IPS DF 6.9 (cell line): ENCODE results near the gene KIF26A.

Source experiments
- DNase-seq: peaks from one replicate; pipeline ENCODE4 v3.0.0-alpha.2; 2013; ENCODE audit warnings: low read depth, low spot score
- H3K27ac ChIP-seq: one replicate; pipeline ENCODE4 v1.5.1; 2013; ENCODE audit warnings: low read length, control low read depth
- H3K27me3 ChIP-seq: 2 replicates; pipeline ENCODE4 v1.6.1; 2013; ENCODE audit warnings: mild to moderate bottlenecking, low read length; ENCODE audit not compliant: control insufficient read depth, insufficient read depth
- H3K36me3 ChIP-seq: 2 replicates; pipeline ENCODE4 v1.6.1; 2013; ENCODE audit warnings: low read length; ENCODE audit not compliant: control insufficient read depth, insufficient read depth
- H3K4me1 ChIP-seq: 2 replicates; pipeline ENCODE4 v1.6.1; 2013; ENCODE audit warnings: low read length; ENCODE audit not compliant: control insufficient read depth, insufficient read depth
- H3K4me3 ChIP-seq: 2 replicates; pipeline ENCODE4 v1.5.1; 2013; ENCODE audit warnings: mild to moderate bottlenecking, low read length
- H3K9me3 ChIP-seq: 2 replicates; pipeline ENCODE4 v1.6.1; 2013; ENCODE audit warnings: low read length, inconsistent platforms; ENCODE audit not compliant: control insufficient read depth, insufficient read depth
- WGBS: extraction: QIAGEN DNeasy Blood & Tissue Kit; methylation state at CpG from one replicate; pipeline ENCODE4 v1.1.7; 2013; ENCODE audit warnings: mixed read lengths, missing lambda C conversion rate; ENCODE audit not compliant: insufficient read length, insufficient coverage; 5-methylcytosine and 5-hydroxymethylcytosine counted together

KIF26A gene

DNA sequence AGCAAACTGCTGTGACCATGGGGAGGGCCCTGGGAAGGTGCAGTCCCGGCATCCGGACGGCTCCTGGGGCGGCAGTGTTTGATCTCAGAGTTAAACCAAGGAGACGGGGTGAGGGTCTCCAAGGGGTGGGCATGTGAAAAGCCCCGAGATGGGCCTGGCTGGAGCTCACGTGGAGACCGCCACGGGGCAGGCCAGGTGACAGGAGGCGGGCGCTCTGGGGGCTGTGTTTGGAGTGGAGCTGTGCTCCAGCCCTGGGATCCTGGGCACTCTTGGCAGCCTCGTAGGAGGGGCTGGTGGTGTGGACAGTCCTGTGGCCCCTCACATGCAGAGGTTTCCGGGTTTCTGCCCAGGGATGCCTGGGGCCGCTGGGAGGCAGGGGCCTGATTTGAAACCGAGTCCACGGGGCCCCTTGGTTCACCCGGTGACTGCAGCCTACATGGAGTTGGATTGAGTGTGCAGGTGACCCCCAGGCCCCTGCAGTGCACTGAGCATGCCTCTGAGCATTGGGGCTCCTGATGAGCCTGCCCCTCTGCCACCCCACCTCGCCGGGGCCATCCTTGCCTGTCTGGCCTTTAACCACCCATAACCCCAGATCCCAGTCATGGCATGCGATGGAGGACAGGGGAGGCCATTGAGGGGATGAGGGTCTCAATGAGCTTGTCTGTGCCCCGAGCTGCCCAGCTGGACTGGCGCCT lies 8.4 kb downstream of the KIF26A start:
- no peak overlapping the region for H3K27ac ChIP-seq
- no peaks in the 10 kb centered on the region for H3K27me3 ChIP-seq
- no peaks in the 10 kb centered on the region for H3K36me3 ChIP-seq
- H3K4me1 ChIP-seq = peaks cover 21% of the 10 kb centered on the region
- H3K4me3 ChIP-seq = no peak overlapping the region
- DNase-seq = no peak
- no peaks in the 10 kb centered on the region for H3K9me3 ChIP-seq
- WGBS = no CpG with 5 or more reads among the region's 22 CpGs

GRCh38 chr14:104147346-104148125 lies 9.1 kb downstream of the KIF26A start:
- WGBS = no CpG with 5 or more reads among the region's 28 CpGs
- Histone ChIP-seq H3K9me3 (no peaks in the 10 kb centered on the region), H3K27me3 (no peaks in the 10 kb centered on the region), H3K27ac (no peak overlapping the region), H3K4me1 (peaks cover 20% of the 10 kb centered on the region), H3K4me3 (no peak overlapping the region), H3K36me3 (peaks cover 5% of the 10 kb centered on the region)
- no peak for DNase-seq

DNA sequence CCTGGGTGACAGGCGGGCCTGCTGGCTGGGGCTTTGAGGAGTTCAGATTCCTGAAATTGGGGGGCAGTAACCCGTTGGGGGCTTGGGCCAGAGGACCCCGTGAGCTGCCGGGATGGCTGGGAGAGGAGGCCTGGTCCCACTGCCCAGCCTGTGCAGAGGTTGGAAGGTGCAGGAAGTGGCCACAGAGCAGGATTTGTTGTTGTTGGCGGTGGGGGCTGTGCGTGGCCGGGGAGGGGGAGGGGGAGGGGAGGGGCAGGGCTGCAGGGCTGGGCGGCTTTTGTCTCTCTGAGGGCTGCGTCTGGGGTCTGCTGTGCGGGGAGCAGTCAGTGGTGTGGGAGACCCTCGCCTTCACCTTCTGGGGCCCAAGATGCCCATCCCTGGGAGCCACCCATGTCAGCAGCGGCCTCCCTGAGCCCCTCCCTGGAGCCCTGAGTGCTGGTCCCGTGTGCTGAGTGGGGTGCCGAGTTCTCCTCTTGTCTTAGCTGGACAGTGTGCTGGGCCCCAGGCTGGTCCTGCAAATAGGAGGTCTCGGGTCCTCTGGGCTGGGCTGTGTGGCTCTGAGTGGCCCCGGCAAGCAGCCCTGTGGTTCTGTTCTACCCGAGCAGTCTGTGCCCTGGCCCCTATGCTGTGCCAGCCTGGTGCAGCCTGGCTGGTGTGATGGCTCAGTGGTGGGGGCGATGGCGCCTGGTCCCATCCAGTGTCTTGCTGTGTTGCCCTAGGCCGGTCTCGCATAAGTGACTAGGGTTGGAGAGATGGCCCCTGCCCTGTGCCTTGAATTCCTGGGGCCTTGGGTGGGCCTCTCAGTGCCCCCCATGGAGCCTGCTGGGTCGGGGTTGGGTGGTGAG lies 10.3 kb downstream of the KIF26A start:
- Histone ChIP-seq H3K27me3 (no peaks in the 10 kb centered on the region), H3K36me3 (peaks cover 13% of the 10 kb centered on the region), H3K4me3 (no peak overlapping the region), H3K9me3 (no peaks in the 10 kb centered on the region), H3K27ac (no peak overlapping the region), H3K4me1 (peaks cover 20% of the 10 kb centered on the region)
- no peak for DNase-seq
- WGBS = no CpG with 5 or more reads among the region's 22 CpGs

- no peak for DNase-seq
- H3K4me1 ChIP-seq = peaks cover 20% of the 10 kb centered on the region
- H3K4me3 ChIP-seq = no peak overlapping the region
Observed at GRCh38 chr14:104149278-104149595, 10.8 kb downstream of the KIF26A start.

GRCh38 chr14:104149617-104150135 lies 11.3 kb downstream of the KIF26A start:
- H3K4me1 ChIP-seq = peaks cover 20% of the 10 kb centered on the region
- WGBS = no CpG with 5 or more reads among the region's 12 CpGs
- H3K27ac ChIP-seq = no peak overlapping the region
- peaks cover 13% of the 10 kb centered on the region for H3K36me3 ChIP-seq
- H3K4me3 ChIP-seq = no peak overlapping the region
- H3K27me3 ChIP-seq = no peaks in the 10 kb centered on the region
- no peak for DNase-seq
- H3K9me3 ChIP-seq = no peaks in the 10 kb centered on the region

More at GRCh38 chr14:104149278-104149595, 10.8 kb downstream of the KIF26A start:
- Histone ChIP-seq H3K9me3 (no peaks in the 10 kb centered on the region), H3K36me3 (peaks cover 13% of the 10 kb centered on the region), H3K27me3 (no peaks in the 10 kb centered on the region), H3K27ac (no peak overlapping the region)
- no CpG with 5 or more reads among the region's 11 CpGs for WGBS

- Histone ChIP-seq H3K27me3 (no peaks in the 10 kb centered on the region), H3K36me3 (peaks cover 13% of the 10 kb centered on the region), H3K4me1 (peaks cover 20% of the 10 kb centered on the region), H3K9me3 (no peaks in the 10 kb centered on the region), H3K27ac (no peak overlapping the region), H3K4me3 (no peak overlapping the region)
- no peak for DNase-seq
- no CpG with 5 or more reads among the region's 19 CpGs for WGBS
Observed at GRCh38 chr14:104150136-104151025, 12.0 kb downstream of the KIF26A start.

DNA sequence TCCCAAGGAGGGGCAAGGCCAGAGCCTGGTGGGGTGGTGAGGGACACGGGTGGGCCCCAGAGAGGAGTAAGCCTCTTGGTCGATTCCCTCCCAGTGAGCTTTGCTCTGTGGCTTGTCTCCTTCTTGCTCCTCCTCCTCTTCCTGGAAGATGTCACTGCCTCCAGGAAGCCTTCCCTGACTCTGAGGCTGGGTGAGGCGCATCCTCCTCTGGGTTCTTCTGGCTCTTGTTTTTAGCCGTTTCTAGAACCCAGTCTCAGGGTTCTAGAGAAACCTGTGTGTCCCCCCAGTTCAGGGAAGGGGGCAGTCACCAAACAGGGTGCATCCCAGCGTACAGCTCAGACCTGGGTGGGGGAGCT lies 12.6 kb downstream of the KIF26A start:
- H3K27me3 ChIP-seq = no peaks in the 10 kb centered on the region
- no peaks in the 10 kb centered on the region for H3K9me3 ChIP-seq
- no peak for DNase-seq
- H3K4me1 ChIP-seq = peaks cover 20% of the 10 kb centered on the region
- H3K36me3 ChIP-seq = peaks cover 13% of the 10 kb centered on the region
- H3K4me3 ChIP-seq = no peak overlapping the region
- no CpG with 5 or more reads among the region's 5 CpGs for WGBS
- no peak overlapping the region for H3K27ac ChIP-seq

- WGBS = no CpG with 5 or more reads among the region's 34 CpGs
- no peak overlapping the region for H3K4me3 ChIP-seq
- no peak overlapping the region for H3K27ac ChIP-seq
- no peaks in the 10 kb centered on the region for H3K27me3 ChIP-seq
- peaks cover 13% of the 10 kb centered on the region for H3K36me3 ChIP-seq
- H3K9me3 ChIP-seq = no peaks in the 10 kb centered on the region
- H3K4me1 ChIP-seq = peaks cover 20% of the 10 kb centered on the region
- no peak for DNase-seq
Observed at GRCh38 chr14:104151566-104152245, 13.3 kb downstream of the KIF26A start.

GRCh38 chr14:104152246-104152575 lies 13.8 kb downstream of the KIF26A start:
- Histone ChIP-seq H3K4me3 (no peak overlapping the region), H3K36me3 (peaks cover 13% of the 10 kb centered on the region), H3K9me3 (no peaks in the 10 kb centered on the region), H3K27me3 (no peaks in the 10 kb centered on the region), H3K4me1 (peaks cover 20% of the 10 kb centered on the region), H3K27ac (no peak overlapping the region)
- no CpG with 5 or more reads among the region's 14 CpGs for WGBS
- no peak for DNase-seq
